Hematopoietic multipotent progenitor cell treated with erythropoietin and hydrocortisone succinate and interleukin-3 and kit ligand, for 17 days (in vitro differentiated cells): ENCODE measurements around the gene IL31RA.

Experiments
- DNase-seq: peaks from one replicate; pipeline ENCODE4 v3.0.0-alpha.2; 2015; ENCODE audit warnings: low spot score

IL31RA gene

GRCh38 chr5:55860288-55860687 lies 9.1 kb downstream of the IL31RA start:
- no peak for DNase-seq

- DNase-seq, result no peak
These were observed 9.6 kb downstream of the IL31RA start for GRCh38 chr5:55860709-55861108.

- DNase-seq, result no peak
These were observed 13.7 kb downstream of the IL31RA start for GRCh38 chr5:55864606-55865541.

GRCh38 chr5:55865831-55866230 lies 14.7 kb downstream of the IL31RA start:
- DNase-seq, result no peak

- DNase-seq, result no peak
These were observed 15.3 kb downstream of the IL31RA start for GRCh38 chr5:55866485-55866884.

- no peak for DNase-seq
These were observed 15.8 kb downstream of the IL31RA start for GRCh38 chr5:55866934-55867333.

GRCh38 chr5:55868846-55869245 lies 17.7 kb downstream of the IL31RA start:
- DNase-seq, result no peak

- DNase-seq, result no peak
These were observed 18.7 kb downstream of the IL31RA start for GRCh38 chr5:55869847-55870246.

- DNase-seq, result no peak
These were observed 22.1 kb downstream of the IL31RA start for GRCh38 chr5:55873234-55873633.

- no peak for DNase-seq
These were observed 26.5 kb downstream of the IL31RA start for GRCh38 chr5:55877655-55878054.

- no peak for DNase-seq
These were observed 29.3 kb downstream of the IL31RA start for GRCh38 chr5:55880453-55880852.

GRCh38 chr5:55885359-55885758 lies 34.2 kb downstream of the IL31RA start:
- no peak for DNase-seq

- DNase-seq, result no peak
These were observed 37.0 kb downstream of the IL31RA start for GRCh38 chr5:55888205-55888604.

- no peak for DNase-seq
These were observed 41.3 kb downstream of the IL31RA start for GRCh38 chr5:55892479-55892878.

GRCh38 chr5:55894135-55894534 lies 43.0 kb downstream of the IL31RA start:
- DNase-seq, result no peak

- DNase-seq, result no peak
These were observed 44.2 kb downstream of the IL31RA start for GRCh38 chr5:55895346-55895745.

GRCh38 chr5:55896238-55896637 lies 45.1 kb downstream of the IL31RA start:
- DNase-seq, result no peak

- no peak for DNase-seq
These were observed 45.5 kb downstream of the IL31RA start for GRCh38 chr5:55896663-55897062.

GRCh38 chr5:55897206-55897894 lies 46.2 kb downstream of the IL31RA start:
- no peak for DNase-seq

- DNase-seq, result no peak
These were observed 46.7 kb downstream of the IL31RA start for GRCh38 chr5:55897905-55898304.

- DNase-seq, result no peak
These were observed 48.2 kb downstream of the IL31RA start for GRCh38 chr5:55899344-55899743.

- no peak for DNase-seq
These were observed 48.9 kb downstream of the IL31RA start for GRCh38 chr5:55900068-55900467.

GRCh38 chr5:55900776-55901175 lies 49.6 kb downstream of the IL31RA start:
- no peak for DNase-seq
